Thymus (tissue), 11 donors: ENCODE measurements around the gene MAP2K4. TPM values are rescaled to one million over a fixed set of nuclear protein-coding genes. Genes with fewer than 3 reads are reported as not detected.

Source experiments
- DNase-seq, 9 donors: peaks; one replicate each; pipeline ENCODE4 v3.0.0-alpha.2; 2013; ENCODE audit warnings: low spot score in 9 of 9, low read depth in 6 of 9, missing footprints in 1 of 9
- H3K27ac ChIP-seq, 2 donors: one replicate each; pipeline ENCODE4 v1.5.1; 2013; ENCODE audit warnings: control low read depth in 1 of 2, low read depth in 1 of 2, low read length in 1 of 2, mild to moderate bottlenecking in 1 of 2, moderate library complexity in 1 of 2
- H3K27me3 ChIP-seq, 2 donors: one replicate each; pipeline ENCODE4 v1.5.1; 2013; ENCODE audit warnings: low read length in 1 of 2; ENCODE audit not compliant: control insufficient read depth in 2 of 2, insufficient read depth in 1 of 2
- H3K36me3 ChIP-seq, 2 donors: one replicate each; pipeline ENCODE4 v1.5.1; 2013; ENCODE audit warnings: low read length in 1 of 2, mild to moderate bottlenecking in 1 of 2, moderate library complexity in 1 of 2; ENCODE audit not compliant: control insufficient read depth in 2 of 2, insufficient read depth in 2 of 2
- H3K4me1 ChIP-seq, 2 donors: one replicate each; pipeline ENCODE4 v1.5.1; 2013; ENCODE audit warnings: low read length in 2 of 2; ENCODE audit not compliant: control insufficient read depth in 2 of 2, insufficient read depth in 2 of 2
- H3K4me3 ChIP-seq, 2 donors: one replicate each; pipeline ENCODE4 v1.5.1; 2013; ENCODE audit warnings: low read length in 2 of 2, control low read depth in 1 of 2, mild to moderate bottlenecking in 1 of 2
- H3K9me3 ChIP-seq, 2 donors: one replicate each; pipeline ENCODE4 v1.5.1; 2013; ENCODE audit warnings: low read length in 1 of 2, mild to moderate bottlenecking in 1 of 2; ENCODE audit not compliant: control insufficient read depth in 2 of 2, insufficient read depth in 1 of 2
- whole genome bisulfite sequencing: extraction: QIAGEN DNeasy Blood & Tissue Kit; methylation state at CpG from one replicate; pipeline ENCODE4 v1.1.7; 2013; 5-methylcytosine and 5-hydroxymethylcytosine counted together
- polyA plus RNA-seq: library from polyadenylated mRNA; stranded (reverse); fragments of 200-250 nt; gene quantifications from one replicate; pipeline ENCODE4 v1.2.3, GENCODE V29; 2013
- total RNA-seq: library from RNA; stranded (reverse); fragments of 120-200 nt; gene quantifications from one replicate; pipeline ENCODE4 v1.2.4, GENCODE V29; 2013
- donor health status: healthy.

MAP2K4 gene
- total and polyA plus RNA-seq, 2 donors = 23.8 to 42.3 TPM

- no peak for DNase-seq
- H3K4me1 ChIP-seq = no peaks in the 10 kb centered on the region
- H3K9me3 ChIP-seq = no peaks in the 10 kb centered on the region
- peaks cover 0 to 3% of the 10 kb centered on the region in 2 donors for H3K36me3 ChIP-seq
- peak overlapping the region in 1 of 2 donors; percentile 4 for H3K27ac ChIP-seq
- WGBS = 98% methylated on average over 3 of the region's 3 CpGs
- H3K27me3 ChIP-seq = no peaks in the 10 kb centered on the region
- H3K4me3 ChIP-seq = no peak overlapping the region
Measured at GRCh38 chr17:12089809-12090384, 69.2 kb downstream of the MAP2K4 start.

- peaks cover 0 to 3% of the 10 kb centered on the region in 2 donors for H3K36me3 ChIP-seq
- WGBS = 98% methylated on average over 2 of the region's 2 CpGs
- H3K27me3 ChIP-seq = no peaks in the 10 kb centered on the region
- no peak overlapping the region for H3K27ac ChIP-seq
- DNase-seq = no peak
- no peaks in the 10 kb centered on the region for H3K9me3 ChIP-seq
- H3K4me3 ChIP-seq = no peak overlapping the region
- no peaks in the 10 kb centered on the region for H3K4me1 ChIP-seq
Measured at GRCh38 chr17:12094336-12094735, 73.7 kb downstream of the MAP2K4 start.

DNA sequence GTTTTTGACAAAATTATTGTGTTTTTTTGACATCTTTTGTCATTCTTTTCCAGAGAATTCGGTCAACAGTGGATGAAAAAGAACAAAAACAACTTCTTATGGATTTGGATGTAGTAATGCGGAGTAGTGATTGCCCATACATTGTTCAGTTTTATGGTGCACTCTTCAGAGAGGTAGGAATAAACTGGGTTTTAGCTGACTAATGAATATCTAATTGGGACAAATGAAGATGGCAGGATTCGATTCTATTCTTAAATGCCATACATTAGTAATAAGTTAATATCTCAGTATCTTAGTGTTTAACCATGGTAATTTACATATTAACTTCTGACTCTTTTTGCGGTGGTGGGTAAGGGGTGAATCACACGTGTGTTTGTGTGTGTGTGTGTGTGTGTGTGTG is 74.8 kb downstream of the MAP2K4 start:
- Histone ChIP-seq H3K27ac (no peak overlapping the region), H3K4me3 (no peak overlapping the region), H3K4me1 (no peaks in the 10 kb centered on the region), H3K36me3 (peaks cover 0 to 3% of the 10 kb centered on the region in 2 donors), H3K9me3 (no peaks in the 10 kb centered on the region), H3K27me3 (no peaks in the 10 kb centered on the region)
- DNase-seq = no peak
- WGBS = 96% methylated on average over 5 of the region's 5 CpGs

GRCh38 chr17:12097326-12097725 is 76.6 kb downstream of the MAP2K4 start:
- no peaks in the 10 kb centered on the region for H3K9me3 ChIP-seq
- 97% methylated on average over 3 of the region's 3 CpGs for WGBS
- no peak overlapping the region for H3K4me3 ChIP-seq
- H3K4me1 ChIP-seq = no peaks in the 10 kb centered on the region
- no peaks in the 10 kb centered on the region for H3K27me3 ChIP-seq
- H3K36me3 ChIP-seq = no peaks in the 10 kb centered on the region
- DNase-seq = no peak
- no peak overlapping the region for H3K27ac ChIP-seq

DNA sequence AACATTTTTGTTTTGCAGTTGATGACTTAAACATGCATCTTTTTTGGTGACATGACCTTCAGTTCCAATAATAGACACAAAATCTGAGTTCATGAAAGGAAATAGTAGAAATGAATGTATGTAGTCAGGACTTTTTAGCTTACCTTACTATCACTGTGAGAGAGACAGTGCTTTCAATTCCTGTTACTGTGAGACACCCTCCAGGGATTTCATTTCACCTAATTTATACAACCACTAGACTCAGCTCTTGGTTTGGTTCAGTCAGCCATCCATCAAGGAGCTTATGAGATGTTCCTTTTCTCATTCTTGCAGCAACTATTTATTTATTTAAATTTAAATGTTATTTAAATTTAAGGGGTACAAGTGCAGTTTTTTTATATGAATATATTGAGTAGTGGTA is 77.9 kb downstream of the MAP2K4 start:
- no peaks in the 10 kb centered on the region for H3K36me3 ChIP-seq
- no peak overlapping the region for H3K27ac ChIP-seq
- no peak for DNase-seq
- H3K4me3 ChIP-seq = no peak overlapping the region
- H3K4me1 ChIP-seq = no peaks in the 10 kb centered on the region
- no peaks in the 10 kb centered on the region for H3K27me3 ChIP-seq
- H3K9me3 ChIP-seq = no peaks in the 10 kb centered on the region

GRCh38 chr17:12099412-12099811 is 78.7 kb downstream of the MAP2K4 start:
- no peak overlapping the region for H3K27ac ChIP-seq
- H3K4me1 ChIP-seq = no peaks in the 10 kb centered on the region
- H3K27me3 ChIP-seq = no peaks in the 10 kb centered on the region
- H3K4me3 ChIP-seq = no peak overlapping the region
- 95% methylated on average over 1 of the region's 1 CpG for WGBS
- no peaks in the 10 kb centered on the region for H3K36me3 ChIP-seq
- DNase-seq = no peak
- H3K9me3 ChIP-seq = no peaks in the 10 kb centered on the region

DNA sequence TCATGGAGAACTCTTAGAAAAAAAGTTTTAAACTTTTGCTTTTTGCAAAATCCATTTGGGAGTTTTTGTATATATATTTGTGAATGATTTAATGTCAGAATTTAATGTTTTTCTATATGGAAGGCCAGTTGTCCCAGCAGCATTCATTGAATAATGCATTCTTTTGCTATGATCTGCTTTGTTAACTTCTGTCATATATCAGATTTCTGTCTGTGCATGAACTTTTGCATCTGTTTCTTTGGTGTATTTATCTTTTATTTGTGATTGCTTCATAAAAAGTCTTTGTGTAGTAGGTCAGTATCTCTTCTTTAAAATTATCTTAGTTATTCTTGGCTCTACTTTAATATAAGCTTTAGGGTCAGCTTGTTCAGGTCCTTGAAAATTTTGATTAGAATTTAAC is 84.2 kb downstream of the MAP2K4 start:
- Histone ChIP-seq H3K4me3 (no peak overlapping the region), H3K9me3 (no peaks in the 10 kb centered on the region), H3K36me3 (no peaks in the 10 kb centered on the region), H3K27ac (no peak overlapping the region), H3K27me3 (no peaks in the 10 kb centered on the region), H3K4me1 (no peaks in the 10 kb centered on the region)
- no peak for DNase-seq

DNA sequence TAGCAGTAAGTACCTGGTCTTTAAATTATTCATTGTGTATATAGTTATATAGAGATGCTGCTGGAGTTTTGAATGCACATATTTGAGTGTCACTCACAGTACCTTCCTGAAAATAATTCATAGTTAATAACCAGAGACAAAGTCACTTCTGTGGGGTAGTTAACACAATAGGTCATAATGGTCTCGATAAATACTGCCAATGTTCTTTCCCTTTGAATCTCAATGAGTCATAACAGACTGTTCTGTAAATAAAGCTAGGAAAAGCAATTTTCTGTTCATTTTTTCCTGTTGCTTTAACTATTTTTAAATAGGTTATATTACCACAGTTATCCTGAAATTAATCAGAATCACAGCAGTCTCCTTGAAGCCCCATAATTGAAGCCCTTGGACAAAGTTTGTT is 87.2 kb downstream of the MAP2K4 start:
- no peaks in the 10 kb centered on the region for H3K9me3 ChIP-seq
- no peaks in the 10 kb centered on the region for H3K36me3 ChIP-seq
- no peaks in the 10 kb centered on the region for H3K27me3 ChIP-seq
- 97% methylated on average over 1 of the region's 1 CpG for WGBS
- no peak overlapping the region for H3K27ac ChIP-seq
- no peak overlapping the region for H3K4me3 ChIP-seq
- H3K4me1 ChIP-seq = no peaks in the 10 kb centered on the region
- DNase-seq = no peak

DNA sequence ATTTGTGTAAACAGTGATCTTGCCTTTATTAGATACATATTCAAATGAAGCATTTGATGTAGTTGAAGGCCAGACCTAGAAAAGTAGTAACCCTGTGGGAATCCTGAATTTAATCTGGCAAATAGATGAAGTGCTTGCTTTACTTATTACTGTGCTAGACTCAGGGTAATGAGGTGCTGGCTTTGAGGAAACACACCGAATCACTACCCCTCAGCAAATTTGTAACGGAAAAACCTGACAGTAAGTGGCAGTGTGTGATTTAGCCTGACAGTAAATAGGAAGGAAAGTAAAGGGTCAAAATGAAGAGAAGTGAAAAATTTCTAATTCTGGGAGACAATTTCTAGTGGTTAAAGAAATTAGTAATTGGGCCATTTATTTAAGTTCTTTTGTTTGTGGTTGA is 90.2 kb downstream of the MAP2K4 start:
- Histone ChIP-seq H3K27me3 (no peaks in the 10 kb centered on the region), H3K36me3 (peaks cover 7 to 14% of the 10 kb centered on the region in 2 donors), H3K4me3 (no peak overlapping the region), H3K9me3 (no peaks in the 10 kb centered on the region), H3K4me1 (no peaks in the 10 kb centered on the region), H3K27ac (no peak overlapping the region)
- WGBS = over 99% methylated on average over 2 of the region's 2 CpGs
- DNase-seq = no peak

GRCh38 chr17:12113156-12113555 is 92.5 kb downstream of the MAP2K4 start:
- Histone ChIP-seq H3K4me3 (no peak overlapping the region), H3K9me3 (no peaks in the 10 kb centered on the region), H3K27me3 (no peaks in the 10 kb centered on the region), H3K36me3 (peaks cover 14 to 22% of the 10 kb centered on the region in 2 donors), H3K27ac (no peak overlapping the region), H3K4me1 (no peaks in the 10 kb centered on the region)
- DNase-seq = no peak
- 99% methylated on average over 2 of the region's 2 CpGs for WGBS
